IPS DF 4.7 (cell line): Measurements from ENCODE around the gene WT1.

ENCODE experiments used
- DNase-seq: peaks from one replicate; pipeline ENCODE4 v3.0.0-alpha.2; 2013; ENCODE audit warnings: low spot score; ENCODE audit errors: extremely low read depth

The WT1 gene

DNA sequence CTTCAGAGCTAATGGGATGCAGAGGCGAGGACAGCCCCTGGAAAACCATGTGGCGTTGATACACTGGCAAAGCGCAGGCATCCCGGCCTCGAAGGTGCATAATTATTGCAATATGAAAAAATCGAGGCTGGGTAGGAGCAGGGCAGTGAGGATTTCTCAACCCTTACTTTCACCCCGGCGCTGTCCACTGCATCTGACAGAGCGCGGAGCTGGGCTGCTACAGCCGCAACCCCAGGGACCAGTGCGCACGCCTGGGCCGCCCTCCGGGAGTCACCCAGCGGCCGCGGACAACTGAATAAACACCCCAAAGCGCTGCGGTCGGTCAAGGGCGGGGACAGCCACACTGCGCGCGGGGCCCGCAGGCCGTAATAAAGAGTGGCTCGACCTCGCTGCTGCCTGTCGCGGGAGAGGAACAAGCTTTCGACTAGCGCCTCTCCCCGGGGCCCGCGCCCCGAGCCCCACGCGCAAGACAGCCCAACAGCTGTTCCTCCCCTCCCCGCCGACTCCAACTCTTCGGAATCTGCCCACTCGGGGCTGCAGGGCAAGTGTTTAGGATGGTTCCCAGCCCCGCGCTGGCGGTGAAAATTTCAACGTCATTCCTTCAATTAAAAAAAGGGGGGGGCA lies 3.6 kb upstream of the WT1 start:
- no peak for DNase-seq

DNA sequence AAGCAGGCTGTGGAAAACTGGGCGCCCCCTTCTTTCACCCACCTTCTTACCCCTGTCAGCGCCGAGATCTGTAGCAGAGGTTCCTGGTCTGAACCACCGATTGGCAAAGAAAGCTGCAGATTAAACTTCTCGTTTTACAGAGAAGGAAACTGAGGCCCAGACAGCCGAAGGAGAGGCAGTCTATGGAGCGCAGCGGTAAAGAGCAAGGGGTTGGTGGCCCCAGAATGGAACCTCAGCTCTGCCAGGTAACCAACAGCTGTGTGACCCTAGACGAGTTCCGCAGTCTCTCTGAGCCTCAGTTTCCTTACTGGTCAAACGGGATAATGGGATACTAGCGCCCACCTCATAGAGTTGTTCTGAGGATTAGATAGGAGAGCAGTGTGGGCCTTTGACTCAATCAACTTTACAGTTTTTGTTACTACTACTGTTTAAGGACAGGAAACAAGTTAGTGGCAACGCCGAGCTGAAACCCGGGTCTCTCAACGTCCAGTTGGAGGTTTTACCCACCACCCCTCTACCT lies 3.1 kb upstream of the WT1 start:
- DNase-seq: no peak

DNA sequence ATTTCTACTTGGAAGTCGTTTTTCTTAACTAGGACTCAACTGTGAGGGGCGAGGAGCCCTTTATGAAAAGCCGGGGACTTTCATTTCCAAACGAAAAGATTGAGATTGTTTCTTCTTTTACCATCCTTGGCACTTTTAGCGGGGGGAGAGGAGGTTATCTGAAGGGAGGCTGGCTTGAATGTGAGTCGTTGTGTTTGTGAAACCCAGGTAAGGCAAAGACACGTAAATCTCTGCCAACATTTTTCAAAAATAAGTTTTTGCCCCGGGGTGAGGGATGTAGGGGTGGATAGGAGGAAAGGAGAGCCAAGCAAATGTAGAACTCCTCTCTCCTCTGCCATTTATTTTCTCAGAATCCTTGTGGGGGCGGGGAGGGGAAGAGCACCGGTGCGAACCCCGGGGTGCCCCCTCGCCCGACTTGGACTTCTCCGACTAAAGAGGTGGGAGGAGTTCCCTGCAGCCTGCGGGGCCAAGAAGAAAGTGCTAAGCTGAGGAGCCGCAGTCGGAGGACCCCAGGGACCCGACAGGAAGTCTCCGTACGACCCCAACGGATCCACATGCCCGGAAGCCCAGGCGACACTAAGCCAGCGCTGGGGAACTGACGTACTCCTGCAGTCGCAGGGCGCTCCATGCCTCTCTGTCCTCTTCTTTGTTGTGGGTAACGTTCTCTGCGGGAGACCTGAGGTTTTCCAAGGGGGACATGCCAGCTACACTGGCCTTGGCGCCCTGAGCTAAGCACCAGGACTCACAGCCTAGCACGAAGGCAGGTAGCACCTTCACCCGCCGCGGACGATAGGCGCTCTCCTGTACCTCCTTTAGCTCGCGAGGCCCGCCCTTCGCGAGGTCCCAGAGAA lies 2.4 kb upstream of the WT1 start:
- no peak for DNase-seq

DNA sequence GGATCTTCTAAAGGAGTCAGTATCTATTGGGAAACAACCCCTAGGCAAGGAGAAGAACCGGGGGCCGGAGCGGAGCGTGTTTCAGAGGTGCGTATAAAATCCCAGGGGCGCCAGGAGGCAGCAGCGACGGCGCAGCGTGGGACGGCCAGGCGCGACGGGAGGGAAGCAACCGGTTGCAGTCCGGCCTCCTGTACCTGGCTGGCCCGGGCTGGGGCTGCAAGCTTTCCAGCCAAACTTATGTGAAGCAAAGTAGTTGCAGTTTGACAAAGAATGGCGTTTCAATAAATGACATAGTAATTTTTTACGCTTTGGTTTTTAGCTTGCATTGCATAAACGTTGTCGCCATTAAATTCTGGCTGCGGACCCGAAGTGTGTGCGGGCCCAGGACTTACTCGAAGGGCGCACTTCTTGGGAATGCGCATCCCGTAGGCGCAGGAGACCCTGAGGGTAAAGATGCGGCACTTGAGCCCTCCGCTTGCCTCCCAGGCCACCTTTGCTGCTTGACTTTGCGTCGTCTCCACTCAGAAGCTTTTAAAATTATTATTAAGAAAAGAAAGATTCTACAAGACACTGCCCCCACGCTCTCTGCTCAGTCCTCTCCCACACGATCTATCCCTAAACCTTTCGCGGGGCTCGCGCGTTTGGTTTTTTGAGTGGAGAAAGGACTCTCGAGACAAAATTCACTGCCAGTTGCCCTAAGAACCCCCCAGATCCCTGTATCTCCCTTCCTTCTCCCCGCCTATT lies 1.6 kb upstream of the WT1 start:
- no peak for DNase-seq

DNA sequence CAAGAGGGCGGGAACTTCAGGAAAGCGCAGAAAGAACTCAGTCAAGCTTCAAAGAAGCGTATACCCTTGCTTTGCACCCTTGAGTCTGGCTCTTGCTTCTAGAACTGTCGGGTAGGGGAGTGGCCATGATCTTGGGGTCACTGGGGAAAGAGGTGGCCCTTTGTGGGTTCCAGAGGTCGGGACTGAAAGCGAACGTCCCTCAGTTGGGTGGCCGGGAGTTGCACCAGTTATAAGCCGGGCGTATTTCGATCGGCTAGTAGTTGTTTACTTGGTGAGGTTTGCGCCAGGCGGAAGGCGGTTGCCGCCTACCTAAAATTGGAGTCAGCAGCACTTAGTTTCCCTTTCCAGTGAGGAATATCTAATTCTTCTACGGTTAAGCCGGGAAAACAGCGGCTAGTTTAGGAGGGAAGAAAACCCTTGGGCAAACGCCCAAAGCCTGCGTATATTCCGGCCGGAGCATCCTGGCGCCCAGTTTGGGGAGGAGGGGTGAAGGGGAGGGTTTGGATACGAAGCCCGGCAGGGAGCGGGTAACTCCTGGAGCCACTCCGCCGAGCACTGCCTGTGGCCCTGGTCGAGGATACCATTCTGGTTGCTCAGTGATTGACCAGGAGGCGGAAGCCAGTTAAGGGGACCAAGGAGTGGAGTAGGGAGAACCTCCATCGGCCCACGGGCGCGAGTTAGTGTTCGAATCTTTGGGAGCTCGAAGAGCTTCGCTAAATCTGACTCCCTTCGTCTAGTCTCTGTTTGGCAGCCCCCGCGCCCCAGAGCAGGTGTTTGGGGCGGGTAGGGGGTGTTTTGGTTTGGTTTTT lies 807 bp upstream of the WT1 start:
- DNase-seq: no peak

DNA sequence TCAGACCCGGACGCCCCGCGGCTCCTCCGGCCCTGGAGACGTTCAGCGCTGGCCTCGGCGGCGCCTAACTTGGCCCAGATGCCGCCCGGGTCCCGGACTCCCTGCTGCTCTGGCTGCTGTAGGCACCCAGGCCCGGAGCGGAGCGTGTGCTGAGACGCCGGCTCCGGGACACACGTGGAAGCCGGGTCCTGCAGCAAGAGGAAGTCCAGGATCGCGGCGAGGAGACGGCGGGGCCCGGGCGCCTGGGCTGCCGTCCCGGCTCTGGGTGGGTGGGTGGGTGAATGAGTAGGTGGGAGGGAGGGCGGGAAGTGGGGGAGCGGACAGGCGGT lies 223 bp downstream of the WT1 start:
- no peak for DNase-seq

DNA sequence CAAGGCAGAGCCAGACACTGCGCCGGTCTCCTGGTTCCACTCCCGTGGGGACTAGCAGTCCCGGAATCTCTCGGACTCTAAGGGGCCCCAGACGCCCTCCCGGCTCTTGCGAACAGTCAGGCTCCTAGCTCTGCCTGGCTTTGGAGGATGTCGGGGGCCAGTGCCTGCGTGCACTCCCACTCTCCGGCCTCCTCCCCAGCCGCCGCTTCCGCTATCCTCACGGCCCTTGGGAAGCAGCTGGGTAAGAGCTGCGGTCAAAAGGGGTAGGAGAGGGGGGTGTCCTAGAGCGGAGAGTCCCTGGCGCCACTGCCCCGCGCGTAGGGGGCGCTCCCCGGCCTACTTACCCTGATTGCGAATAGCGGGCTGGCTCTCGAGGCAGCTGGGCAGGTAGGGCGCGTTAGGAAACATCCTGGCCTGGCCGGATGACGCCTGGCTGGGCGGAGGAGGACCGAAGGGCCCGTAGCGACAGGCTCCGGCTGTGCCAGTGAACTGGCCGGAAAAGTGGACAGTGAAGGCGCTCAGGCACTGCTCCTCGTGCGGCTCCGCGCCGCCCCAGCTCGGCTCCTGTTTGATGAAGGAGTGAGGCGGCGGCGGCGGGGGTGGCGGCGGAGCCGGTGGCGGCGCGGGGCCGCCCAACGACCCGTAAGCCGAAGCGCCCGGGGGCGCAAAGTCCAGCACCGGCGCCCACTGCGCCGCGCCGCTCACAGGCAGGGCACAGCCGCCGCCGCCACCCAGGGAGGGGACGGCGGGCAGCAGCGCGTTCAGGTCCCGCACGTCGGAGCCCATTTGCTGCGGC lies 785 bp downstream of the WT1 start:
- no peak for DNase-seq

DNA sequence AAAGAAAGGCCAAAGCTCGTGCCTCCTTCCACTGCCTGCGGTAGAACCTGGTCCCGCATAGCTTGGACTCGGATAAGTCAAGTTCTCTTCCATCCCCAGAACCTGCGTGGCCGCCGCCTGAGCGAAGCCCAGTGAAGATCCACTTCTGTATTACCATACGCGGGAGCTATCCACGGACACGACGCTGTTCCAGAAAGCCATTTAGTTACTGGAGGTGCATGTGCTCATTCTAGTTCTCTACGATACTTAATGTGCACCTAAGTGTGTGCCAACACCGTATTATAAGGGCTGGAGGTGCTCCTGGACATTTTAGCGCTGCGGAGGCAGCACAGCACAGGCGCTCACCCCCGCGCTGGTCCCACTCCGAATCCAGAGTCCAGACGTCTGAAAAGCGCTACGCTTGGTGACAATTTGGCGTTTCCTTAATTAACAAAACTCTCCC lies 1.4 kb downstream of the WT1 start:
- no peak for DNase-seq

DNA sequence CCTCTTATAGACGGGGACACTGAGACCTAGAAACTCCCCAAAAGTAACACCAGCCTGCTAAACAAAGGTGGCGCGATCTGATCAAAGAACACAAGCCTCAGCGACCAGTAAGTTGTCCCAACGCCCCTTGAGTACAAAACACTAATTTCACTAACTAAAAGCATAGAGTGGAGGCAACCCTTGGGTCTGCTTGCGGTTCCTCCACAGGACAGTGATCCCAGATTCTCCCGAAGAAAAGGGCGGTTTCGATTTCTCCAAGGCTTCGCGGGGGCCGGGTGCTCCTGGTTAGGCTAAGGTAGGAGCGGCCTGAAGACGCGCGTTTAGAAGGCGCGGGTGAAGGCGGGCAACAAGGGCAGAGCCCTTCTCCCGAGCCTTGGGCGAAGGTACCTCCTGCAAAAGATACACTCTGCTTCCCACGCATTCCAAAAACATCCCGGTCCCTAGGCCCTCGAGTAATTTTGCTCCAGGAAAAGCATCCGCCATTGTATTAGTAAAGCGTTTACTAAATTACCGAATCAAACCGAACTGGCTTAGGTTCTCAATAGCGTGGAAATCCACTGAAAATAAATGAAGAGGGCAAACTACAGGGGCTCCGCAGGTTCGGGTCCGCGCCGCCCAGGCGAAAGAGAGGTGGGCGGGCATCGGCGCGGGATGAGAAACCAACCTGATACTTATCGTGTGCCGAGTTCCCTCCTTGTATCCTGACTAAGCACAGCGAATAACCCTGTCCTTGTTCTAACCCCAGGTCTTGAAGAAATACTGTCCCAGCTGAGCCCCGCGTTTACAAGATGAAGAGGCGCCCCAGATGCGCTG lies 2.0 kb downstream of the WT1 start:
- no peak for DNase-seq

DNA sequence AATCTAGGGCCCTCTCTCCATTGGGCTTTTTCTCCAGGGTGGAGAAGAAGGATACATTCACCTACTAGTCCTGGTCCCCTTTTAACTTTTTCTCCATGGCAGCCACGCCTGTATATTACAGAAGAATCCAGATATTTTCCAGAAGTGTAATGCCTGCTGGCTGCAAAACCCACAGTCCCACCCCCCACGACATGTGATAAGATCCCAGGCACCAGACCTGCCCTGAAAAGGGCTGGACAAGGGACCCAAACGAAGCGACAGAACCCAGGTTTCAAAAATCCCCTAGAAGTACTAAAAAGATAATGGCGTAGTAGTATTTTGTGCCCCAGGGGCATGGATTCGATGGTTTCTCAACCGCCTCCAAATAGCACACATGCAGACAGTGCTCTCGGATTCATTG lies 2.8 kb downstream of the WT1 start:
- DNase-seq: no peak

DNA sequence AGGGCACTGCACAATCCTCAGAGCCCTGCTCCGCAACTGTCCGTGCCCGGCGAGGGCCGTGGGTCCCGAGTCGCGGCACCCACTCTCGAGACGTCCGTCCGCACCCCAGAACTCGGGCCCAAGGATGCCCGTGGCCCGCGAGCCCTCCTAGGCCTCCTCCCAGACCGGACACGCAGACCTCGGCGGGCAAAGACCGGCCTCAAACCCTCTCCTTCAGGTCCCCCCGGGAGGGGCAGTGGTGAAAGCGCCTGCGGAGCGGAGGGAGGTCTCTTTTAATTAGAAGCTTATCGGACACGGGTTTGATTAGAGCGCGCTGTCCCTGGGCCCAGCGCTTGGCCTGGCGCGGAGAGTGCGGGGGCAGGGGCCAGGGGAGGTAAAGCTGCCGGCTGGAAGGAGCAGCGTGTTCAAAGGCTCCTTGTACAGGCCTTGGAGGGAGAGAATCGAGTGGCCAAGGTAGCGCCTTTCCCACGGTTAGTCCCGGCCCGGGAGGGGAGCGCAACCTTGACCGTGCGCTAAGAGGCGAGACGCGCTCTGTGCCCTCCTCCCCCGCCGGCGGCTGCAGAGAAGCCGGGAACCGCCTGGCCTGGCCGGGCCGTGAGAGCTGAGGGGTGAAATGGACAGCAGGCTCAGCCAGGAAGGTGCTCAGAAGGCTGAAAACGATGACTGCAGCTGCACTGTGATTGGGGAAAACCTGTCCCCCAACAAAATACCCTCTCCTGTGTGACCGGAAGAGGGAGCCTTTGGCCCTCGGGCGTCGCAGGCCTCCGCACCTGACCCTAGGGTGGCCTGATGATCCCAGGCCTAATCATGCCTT lies 4.6 kb downstream of the WT1 start:
- DNase-seq: no peak

DNA sequence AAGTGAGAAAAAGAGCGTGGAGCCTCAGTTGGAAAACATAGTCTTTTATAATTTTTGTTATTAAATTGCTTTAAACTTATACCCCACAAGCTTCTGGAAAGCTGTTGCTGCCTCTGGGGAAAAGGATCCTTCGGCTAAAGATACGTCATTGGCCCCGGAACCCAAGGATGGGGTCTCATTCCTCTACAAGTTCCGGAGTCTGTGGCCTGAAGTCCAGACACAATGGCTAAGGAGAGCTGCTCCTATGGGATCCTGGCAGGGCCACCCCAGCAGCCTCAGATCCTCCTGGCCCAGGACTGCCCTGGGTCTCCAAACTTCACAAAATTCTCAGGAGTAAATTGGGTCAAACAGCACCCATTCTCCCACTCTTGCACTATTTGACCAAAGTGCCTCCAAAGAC lies 5.9 kb downstream of the WT1 start:
- no peak for DNase-seq

DNA sequence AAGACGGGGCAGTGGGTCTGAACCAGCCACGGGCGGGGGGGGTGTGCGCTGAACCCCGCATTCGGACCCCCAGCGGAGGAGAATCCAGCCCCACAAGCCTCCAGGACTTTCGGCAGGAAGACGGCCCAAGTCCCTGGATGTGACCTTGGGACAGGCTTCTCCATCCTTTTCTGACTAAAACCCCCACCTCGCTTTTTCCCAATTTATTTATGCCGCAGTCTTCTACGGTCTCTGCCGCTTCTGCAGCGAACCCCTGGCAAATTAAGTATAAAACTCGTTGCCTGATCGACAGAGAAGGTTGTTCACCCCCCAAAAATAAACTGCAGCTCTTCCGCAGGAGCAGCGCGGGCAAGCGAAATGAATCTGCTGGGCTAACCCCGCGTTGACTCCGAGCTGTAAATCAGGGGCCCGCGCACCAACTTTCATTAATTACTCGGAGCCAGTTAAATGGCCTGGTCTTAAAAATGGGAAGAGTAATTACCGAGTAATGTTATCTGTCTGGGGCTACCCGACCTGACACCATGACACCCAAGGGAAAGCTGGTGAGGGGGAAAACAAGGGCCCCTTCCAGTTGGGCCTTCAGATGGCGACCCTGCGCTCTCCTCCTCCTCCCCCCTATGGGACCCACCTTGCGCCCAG lies 6.6 kb downstream of the WT1 start:
- DNase-seq: no peak

DNA sequence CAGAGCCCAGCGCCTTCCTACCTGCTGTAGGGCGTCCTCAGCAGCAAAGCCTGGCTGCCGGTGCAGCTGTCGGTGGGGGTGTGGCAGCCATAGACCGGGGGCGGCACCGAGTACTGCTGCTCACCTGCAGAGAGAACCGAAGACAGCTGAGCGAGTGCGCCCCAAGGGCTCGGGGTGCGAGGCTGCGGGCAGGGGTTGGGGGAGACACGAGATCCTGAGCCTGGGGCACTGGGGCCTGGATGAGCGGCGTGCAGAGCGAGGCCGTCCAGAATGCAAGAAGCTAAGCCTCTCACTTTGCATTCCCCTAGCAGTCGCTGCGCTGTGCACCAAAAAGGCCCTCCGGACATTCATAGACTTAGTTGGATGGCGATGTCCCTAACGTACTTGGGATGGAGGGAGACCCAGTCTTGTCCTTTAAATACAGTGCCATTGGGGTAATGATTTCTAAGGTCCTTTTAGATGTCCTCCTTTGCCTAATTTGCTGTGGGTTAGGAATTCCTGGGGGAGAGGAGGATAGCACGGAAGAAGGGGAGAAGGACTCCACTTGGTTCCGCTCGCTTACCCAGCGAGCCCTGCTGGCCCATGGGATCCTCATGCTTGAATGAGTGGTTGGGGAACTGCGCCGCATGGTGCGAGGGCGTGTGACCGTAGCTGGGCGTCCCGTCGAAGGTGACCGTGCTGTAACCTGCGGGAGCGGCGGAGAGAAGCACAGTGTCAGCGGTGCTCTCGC lies 7.2 kb downstream of the WT1 start:
- no peak for DNase-seq

DNA sequence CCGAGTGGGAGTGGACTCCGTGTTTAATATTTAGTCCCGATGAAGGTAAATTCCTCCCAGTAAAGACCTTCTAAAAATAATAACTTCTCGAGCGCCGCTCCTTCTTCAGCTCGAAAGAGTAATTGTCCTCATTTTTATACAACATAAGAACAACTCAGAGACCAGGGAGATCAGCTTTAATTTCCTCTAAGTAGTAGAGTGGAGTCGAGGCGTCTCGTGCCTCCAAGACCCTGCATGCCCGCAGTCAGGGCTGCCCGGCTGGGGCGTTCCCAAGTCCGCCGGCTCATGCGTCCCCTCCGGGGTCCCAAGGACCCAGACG lies 7.8 kb downstream of the WT1 start:
- no peak for DNase-seq

DNA sequence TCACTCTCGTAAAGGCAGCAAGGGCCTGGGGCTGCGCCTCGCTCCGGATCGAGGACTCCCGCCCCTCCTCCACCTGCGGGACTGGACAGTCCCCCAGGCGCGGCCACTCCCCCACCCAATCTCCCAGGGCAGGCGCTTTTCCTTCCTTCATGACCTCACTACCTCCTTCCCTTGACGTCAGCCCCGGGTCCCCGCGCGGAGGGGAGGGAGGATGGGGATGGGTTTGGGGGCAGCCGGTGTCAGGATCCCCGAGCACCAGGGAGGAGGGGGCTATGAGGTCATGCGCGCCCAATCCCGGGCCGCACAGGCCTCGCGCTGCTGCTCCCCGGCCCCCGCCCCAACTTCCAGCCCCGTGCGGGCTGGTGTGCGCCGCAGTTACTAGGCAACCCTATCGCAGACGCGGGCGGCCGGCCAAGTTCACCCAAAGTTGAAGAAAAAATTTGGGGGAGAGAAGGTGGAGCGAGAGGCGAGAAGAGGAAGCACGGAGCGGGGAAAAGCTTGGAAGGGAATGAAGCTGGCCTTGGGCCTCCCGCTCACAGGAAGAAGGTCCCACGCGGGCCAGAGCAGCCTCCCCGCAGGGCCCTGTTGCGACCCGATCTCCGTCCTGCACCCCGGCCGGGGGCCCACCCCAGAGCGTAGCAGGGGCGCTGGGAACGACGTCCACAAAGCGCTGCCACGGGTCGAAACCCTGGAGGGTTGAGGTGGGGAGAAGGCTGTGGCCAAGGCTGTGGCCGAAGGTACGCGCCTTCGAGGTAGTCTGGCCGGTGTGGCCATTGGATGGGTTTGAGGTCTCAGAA lies 8.3 kb downstream of the WT1 start:
- no peak for DNase-seq

DNA sequence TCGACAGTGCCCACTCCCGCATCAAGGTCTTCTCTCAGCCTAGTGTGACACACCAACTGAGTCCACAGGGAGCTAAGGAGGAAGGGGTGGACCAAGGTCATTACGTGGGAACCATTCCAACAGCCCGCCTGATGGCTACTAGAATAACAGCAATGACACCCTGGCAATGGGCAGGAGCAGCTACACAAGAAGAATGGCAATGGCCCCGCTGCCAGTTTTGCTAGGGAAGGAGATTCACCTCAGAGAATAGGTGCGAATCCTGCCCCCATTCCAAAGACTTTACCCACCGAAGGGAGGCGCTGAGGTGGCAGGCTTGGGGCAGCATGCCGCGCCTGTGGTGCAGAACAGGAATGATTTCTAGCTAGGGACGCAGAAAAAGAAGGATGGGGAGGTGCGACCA lies 9.1 kb downstream of the WT1 start:
- no peak for DNase-seq
